ENCODE measurements around the gene RBM47. TPM values are rescaled to one million over a fixed set of nuclear protein-coding genes. Genes with fewer than 3 reads are reported as not detected.
A peak's percentile ranks its signal among the peaks of the same experiment; 100 is the strongest.
"Not testable (repeated sequence)": the region's sequence is repeated elsewhere in the genome, so short reads cannot be mapped to it uniquely, and the experiment has no call there.

The RBM47 gene
- total RNA-seq, 1 donor from 2014 or later: 143 TPM

DNA sequence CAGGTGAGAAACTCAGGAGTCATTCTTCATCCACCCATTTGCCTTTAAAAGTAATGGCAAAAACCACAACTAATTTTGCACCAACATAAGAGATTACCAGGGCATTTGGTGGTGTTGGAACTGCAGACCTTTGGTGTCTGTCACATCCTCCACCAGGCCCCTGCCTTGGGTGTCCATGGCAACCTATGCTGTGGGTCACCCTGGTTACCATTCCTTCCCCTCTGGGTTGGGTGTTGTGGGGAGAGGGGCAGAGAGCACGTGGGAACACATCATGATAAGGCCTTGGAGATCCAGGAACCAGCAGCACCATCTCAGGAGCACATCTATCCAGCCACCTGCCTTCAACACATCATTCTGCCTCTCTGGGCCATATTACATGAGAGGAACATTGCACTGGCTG is 217.3 kb downstream of the RBM47 start:
- DNase-seq (ENCODE audit: low spot score): no peak

DNA sequence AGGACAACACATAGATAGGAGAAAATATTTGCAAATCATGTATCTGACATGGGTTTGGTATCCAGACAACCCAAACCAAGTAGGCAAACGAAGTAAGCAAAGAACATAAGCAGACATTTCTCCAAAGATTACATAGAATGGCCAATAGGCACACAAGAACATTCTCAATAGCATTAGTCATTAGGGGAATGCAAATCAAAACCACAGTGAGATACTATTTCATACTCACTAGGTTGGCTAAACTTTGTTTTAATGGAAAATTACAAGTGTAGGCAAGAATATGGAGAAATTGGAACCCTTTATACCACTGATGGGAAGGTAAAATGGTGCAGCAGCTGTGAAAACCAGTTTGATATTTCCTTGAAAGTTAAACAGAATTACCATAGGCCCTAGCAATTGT is 219.8 kb downstream of the RBM47 start:
- DNase-seq (ENCODE audit: low spot score): no peak

DNA sequence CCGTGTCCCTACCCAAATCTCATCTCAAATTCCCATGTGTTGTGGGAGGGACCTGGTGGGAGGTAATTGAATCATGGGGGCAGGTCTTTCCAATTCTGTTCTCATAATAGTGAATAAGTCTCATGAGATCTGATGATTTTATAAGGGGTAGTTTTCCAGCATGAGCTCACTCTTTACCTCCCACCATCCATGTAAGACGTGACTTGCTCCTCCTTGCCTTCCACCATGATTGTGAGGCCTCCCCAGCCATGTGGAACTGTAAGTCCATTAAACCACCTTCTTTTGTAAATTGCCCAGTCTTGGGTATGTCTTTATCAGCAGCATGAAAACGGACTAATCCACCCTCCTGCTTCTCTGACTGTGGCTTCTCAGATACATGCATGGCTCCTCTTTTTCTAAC is 222.2 kb downstream of the RBM47 start:
- not testable (repeated sequence) for DNase-seq (ENCODE audit: low spot score)

DNA sequence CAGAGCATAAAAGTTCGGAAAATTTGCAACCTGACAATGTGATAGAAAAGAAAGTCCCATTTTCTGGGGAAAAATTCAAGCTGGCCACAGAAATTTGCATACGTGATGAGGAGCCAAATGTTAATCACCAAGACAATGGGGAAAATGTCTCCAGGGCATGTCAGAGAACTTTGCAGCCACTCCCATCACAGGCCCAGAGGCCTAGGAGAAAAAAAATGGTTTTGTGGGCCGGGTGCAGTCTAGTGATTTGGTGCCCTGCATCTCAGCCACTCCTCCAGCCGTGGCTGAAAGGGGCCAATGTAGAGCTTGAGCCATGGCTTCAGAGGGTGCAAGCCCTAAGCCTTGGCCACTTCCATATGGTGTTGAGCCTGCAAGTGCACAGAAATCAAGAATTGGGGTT is 223.3 kb downstream of the RBM47 start:
- no peak for DNase-seq (ENCODE audit: low spot score)

DNA sequence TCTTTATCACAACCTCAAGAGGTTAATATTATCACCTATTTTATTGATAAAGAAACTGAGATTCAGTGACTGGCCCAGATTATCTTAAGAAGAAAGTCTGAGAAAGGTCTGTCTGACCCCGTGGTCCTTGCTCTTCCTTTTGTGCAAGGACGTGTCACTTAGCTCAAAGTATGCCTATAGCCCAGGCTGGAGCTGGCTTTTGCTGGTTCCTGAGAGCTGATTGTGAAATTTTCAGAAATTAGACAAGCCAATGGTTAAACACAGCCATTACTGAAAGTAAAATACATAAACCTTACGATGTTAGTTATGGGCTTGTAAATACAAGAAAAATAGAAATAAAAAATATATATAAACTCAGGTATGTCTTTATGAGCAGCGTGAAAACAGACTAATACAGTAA is 224.5 kb downstream of the RBM47 start:
- DNase-seq (ENCODE audit: low spot score): no peak

DNA sequence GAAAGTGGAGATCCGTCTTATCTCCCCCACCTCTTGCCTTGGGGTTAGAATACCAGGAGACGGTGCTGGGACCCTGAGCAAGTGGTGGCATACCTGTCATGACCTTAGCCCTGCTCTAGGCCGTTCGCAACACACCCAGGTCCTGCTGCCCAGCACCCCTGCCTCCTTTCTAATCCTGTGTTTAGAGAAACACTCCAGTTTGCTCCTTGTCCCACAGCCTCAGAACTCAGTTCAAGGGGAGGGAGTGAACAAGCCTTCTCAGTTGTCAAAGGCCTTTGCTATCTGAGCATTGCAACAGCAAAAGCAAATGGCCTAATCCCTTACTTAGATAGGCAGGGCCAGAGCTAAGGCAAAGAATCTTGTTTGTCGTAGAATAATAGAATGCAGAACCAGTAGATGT is 226.6 kb downstream of the RBM47 start:
- DNase-seq (ENCODE audit: low spot score): no peak

DNA sequence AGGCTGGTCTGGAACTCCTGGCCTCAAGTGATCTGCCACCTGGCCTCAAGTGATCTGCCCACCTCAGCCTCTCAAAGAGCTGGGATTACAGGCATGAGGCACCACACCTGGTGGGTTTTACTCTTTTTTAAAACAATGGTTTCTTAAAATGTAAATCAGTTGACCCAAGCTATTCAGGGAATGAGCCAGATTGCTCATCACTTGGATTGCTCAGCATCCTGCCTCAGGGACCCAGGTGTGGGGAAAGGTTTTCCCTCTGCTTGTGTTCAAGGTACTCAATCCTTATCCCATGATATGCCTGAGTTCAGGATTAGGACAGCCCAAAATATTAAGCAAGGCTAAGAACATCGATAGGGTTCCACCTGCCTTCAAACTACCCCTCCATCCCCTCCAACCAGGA is 227.1 kb downstream of the RBM47 start:
- DNase-seq (ENCODE audit: low spot score): no peak

DNA sequence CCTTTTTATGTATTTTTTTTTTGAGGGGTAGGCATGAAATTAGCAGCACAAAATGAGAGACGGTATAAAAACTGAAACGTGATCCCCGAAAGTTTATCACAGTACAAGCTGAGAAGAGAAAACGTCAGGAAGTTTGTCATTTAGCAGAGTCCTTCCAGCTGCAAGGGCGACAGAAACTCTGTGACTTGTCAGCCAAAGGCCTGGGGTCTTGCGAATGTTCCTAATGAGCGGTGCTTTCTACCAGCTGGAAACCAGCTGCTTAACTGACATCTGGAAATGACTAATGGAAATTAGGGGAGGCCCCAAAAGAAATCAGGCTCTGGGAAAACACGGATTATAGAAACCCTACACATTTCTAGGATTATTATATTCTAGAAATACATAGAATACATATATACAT is 228.0 kb downstream of the RBM47 start:
- DNase-seq (ENCODE audit: low spot score): no peak

DNA sequence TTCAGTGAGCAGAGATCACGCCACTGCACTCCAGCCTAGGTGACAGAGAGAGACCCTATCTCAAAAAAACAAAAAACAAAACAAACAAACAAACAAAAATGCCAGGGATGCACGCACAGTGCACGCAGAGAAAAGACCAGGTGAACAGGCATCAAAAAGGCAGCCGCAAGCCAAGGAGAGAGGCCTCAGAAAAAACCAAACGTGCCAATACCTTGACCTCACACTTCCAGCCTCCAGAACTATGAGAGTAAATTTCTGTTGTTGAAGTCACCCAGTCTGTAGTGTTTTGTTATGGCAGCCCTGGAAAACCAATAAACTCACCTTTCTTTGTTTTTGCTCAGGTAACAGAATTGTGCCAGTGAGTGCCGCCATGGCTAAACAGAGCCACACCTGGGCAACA is 228.6 kb downstream of the RBM47 start:
- no peak for DNase-seq (ENCODE audit: low spot score)

DNA sequence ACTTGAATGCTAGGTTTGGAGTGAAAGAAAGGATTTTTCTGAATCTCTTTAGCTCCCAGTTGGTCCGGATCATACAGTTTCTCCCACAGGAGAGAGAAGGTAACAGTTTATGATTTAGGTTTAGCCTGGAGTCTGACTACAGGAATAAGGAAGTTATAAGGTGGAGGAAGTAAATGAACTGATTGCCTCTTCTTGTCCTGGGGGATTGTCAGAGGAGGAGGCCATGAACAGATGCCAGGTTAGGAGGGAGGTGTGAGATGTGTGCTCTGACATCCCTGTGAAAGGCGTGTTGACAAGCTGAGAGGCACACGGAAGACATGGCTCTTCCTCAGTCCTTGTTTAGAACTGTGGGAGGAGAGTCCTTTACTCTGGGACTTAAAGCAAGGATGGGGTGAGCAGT is 230.1 kb downstream of the RBM47 start:
- no peak for DNase-seq (ENCODE audit: low spot score)

DNA sequence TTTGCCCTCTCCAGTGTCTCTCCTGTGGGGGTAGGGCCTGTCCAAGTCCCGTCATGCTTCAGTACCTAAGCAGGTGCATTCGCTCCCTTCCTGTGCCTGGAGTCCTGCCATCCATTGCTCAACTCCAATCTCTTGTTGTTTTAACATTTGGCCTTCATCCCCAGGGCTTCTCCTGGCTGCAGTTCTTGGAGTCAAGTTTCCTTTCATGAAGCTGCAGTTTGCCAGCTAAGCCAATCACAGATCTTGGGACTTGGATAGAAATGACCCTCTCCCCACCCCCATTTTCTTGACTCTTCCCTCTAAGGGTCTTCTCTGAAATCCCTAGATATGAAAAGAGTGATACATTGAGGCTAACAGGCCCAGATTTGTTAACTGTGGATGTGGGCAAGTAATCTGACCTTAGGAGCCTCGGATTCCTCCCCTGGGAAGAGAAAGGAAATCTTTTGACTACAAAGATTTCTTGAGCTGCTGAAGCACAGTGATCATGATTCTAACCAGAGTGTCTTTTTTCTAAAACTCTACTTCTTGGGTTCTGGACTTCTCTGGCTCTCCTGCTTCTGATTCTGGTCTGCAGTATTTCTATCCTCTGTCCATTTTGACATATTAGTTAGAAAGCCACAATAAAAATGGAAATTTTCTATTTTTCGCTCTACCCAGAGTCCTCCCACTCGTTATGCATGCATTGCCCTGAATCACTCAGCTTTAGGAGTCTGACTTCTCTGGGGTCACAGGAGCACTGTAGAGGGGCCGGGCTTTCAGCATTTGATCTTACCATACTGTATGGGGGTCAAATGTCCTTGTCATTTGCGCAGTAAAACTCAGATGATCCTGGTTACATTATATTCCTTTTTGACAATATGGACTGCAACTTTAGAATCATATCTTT is 233.5 kb downstream of the RBM47 start:
- DNase-seq (ENCODE audit: low spot score): peak; percentile 85

DNA sequence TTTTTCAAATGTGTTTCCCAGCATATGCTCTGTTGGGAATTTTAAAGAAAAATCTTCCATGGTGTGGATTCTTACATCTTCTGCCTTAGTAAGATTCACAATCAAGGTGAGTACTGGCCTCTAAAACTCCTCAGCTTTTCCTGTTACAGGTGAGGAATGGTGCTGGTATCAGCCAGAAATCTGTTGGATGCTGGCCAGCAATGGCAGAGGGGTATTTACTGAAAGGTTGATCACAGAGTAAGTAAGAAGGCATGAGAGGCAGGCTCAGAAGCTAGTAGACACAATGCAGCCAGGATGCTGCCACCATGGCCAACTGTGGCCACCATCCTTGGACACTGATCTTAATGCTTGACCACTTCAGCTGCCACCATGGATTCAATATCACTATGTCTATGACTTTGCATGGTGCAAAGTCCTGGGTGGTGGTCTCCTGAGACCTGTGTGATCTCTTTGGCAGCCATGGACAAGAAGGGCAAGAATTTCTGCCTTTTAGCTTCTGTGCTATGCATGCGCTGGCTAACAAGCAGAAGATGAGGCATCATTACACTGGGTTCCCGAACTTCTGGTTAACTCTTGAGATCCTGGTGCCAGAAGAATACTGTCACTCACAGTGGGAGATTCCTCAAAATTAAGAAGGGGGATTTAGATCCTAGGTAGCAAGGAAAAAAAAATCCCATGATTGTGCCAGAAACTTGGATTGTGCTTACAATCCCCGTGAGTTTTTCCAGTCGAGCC is 234.3 kb downstream of the RBM47 start:
- no peak for DNase-seq (ENCODE audit: low spot score)

DNA sequence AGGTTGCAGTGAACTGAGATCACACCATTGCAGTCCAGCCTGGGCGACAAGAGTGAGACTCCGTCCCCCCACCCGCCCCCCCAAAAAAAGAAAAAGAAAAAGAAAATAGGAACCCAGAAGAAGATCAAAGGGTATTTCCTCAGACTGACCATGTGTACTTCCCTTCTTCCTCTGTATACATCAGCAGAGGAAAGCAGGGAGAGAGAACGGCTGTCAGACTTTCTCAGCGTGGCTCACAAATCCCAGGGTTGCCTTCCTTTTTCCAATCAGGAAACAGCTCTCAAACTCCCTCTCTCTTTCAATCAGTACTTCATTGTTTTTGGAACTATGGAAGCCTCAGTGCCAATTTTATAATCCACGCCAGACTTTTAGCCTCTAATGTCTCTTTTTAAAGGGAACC is 235.4 kb downstream of the RBM47 start:
- no peak for DNase-seq (ENCODE audit: low spot score)

DNA sequence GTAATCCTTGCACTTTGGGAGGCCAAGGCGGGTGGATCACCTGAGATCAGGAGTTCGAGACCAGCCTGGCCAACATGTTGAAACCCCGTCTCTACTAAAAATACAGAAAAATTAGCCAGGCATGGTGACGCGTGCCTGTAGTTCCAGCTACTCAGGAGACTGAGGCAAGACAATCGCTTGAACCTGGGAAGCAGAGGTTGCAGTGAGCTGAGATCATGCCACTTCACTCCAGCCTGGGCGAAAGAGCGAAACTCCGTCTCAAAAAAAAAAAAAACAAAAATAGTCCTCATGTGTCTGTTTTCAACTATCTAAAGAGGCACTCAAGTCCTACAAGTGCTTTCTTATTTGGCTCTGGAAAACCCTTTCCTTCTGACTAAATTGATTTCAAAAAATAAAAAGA is 237.4 kb downstream of the RBM47 start:
- not testable (repeated sequence) for DNase-seq (ENCODE audit: low spot score)

DNA sequence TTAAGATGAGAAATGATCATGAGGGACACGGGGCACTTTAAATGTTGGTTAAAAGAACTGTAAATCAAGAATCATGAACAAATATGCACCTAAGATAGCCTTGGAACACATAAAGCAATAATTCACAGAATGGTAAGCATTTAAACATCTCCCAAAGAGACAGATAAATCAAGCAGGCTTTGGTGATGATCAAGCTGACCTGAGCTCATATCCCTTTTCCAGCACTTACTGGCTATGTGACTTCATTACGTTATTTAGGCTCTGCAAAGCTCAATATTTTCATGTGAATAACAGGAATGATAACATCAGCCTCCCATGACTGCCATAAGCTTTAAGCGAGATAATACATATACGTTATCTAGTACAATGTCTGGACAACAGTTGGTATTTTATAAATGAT is 239.7 kb downstream of the RBM47 start:
- no peak for DNase-seq (ENCODE audit: low spot score)

DNA sequence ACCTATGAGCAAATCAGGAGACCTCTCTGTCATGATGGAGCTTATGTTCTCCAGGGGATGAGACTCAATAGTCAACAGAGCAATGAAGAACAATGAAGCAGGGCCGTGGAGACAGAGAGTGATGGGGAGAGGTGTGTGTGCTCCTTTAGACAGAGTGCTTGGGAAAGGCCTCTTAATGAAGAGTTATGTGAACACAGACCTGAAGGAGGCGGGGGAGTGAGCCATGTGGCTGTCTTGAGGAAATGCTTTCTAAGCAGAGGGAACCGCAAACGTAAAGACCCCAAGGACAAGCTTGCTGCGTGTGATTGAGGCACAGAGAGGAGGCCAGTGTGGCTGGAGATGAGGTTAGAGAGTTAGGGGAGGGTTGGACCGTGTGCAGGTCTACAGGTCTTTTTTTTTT is 241.4 kb downstream of the RBM47 start:
- DNase-seq (ENCODE audit: low spot score): no peak

DNA sequence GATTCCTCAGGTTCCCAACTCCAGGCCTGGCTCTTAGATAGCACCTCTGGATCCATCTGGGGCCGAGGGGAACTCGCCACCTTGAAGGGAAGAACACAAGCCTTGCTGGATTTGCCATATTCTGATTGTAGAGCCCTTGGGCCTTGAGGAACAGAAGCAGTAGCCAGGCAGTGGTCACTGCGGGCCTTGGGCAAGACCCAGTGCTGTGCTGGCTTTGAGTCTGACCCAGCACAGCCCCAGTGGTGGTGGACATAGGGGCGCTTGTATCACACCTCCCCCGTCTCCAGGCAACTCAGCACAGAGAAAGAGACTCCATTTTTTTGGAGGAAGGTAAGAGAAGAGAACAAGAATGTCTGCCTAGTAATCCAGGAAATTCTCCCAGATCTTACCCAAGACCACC is 249.0 kb downstream of the RBM47 start:
- no peak for DNase-seq (ENCODE audit: low spot score)

DNA sequence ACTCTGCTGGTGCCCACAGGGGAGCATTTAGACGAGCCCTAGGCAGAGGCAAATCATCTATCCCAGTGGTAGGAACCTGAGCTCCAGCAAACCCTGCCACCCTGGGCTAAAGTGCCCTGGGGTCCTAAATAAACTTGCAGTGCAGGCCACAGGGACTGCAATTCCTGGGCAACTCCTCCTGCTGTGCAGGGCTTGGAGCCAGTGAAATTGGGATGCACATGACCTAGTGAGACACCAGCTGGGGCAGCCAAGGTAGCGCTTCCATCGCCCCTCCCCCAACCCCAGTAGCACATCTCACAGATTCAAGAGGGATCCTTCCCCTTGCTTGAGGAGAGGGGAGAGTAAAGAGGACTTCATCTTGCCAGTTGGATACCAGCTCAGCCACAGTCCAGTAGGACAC is 250.4 kb downstream of the RBM47 start:
- DNase-seq (ENCODE audit: low spot score): no peak

DNA sequence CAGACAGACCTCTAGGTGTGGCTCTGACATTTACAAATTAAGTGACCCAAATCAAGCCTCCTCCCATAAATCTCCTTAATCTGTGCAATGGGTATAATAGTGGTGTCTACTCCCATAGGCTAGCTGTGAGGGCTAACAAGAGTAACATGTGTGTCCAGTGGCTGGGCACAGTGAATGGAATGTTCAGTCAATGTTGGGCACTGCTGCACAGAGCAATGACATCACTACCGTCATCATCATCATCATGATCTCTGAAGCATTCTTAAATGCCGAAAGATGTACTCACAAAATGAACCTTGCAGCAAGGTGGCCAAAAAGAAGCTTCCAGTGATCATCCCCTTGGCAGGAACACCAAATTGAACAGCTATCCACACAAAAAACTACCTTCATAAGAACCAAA is 251.0 kb downstream of the RBM47 start:
- no peak for DNase-seq (ENCODE audit: low spot score)

DNA sequence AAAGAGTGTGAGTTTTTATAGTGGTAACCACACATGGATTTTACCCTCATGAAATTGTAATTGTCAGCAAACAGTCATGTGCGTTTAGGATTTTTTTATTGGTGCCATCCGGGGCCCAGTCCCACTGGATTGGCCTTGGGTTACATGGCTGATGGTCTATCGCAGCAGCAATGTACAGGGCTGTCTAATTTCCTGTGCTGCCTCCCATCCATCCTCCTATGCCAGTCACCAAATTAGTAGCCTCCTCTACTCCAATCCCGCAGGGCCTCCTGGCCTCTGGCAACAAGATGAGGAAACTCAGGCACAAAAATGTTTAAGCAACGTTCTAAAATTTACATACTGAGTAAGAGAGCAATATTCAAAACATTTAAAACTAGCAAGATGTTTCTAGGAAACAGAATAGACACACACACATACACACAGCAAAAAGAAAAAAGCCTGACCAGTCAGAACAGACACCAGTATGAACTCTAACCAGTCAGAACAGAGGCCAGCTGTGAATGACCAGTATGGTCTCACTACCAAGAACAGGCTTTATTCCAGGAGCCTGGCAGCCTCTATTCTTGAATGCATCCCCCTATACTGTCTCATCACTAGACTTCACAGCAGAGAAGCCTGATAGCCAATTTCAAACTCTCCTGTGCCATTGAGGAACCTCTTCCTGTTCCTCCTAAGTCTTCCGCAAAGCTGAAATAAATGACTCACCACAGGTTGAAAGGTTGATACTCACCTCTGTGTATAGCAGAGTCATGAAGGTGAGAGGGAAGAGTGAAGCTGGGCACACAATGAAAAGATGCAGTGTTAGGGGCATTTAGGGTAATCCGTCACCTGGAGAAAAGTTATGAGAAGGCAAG is 251.9 kb downstream of the RBM47 start:
- DNase-seq (ENCODE audit: low spot score): no peak

DNA sequence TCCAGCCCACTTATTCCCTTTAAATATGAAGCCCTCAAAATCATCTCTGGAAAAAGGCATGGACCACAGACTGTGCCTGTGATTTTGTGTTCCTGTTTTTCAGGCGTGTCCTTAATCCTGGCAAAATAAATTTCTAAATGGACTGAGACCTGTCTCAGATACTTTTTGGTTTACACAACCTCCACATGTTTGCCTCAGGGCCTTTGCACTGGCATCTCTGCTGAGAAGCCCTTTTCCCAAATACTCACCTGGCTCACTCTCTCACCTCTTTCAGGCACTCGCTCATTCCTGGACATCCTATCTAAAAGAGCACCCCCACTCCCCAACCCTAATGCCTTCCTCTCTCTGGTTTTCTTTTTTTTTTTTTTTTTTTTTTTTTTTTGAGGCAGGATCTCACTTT is 254.0 kb downstream of the RBM47 start:
- DNase-seq (ENCODE audit: low spot score): no peak

DNA sequence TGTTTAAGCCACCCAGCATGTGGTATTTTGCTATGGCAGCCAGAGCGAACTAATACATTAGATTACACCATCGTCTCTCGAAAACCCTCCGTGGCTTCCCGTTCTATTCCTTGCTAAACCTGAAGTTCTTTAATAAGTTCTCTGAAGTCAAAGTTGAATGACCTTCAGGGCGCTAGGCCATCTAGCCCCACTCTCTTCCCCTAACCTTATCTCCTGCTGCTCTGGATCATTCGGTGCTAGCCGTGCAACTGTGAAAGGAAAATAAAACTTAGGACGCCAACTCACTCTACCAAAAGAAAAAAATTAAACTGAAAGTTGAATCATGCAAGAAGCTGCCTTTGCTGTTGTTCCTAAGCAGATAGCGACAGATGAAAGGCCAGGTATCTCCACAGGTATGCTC is 254.6 kb downstream of the RBM47 start:
- no peak for DNase-seq (ENCODE audit: low spot score)

Data from mucosa of gallbladder (tissue), 1 donor.